NCI-H524 (cell line): Measurements from ENCODE around the gene CPA5.
A peak's percentile ranks its signal among the peaks of the same experiment; 100 is the strongest.
"Not testable (repeated sequence)": the region's sequence is repeated elsewhere in the genome, so short reads cannot be mapped to it uniquely, and the experiment has no call there.

Experiments used
- DNase-seq, 2 experiments: peaks; one replicate each; lab custom pipeline; 2025; lab: John Stamatoyannopoulos, UW

CPA5 gene

GRCh38 chr7:130358471-130358870 is 13.9 kb downstream of the CPA5 start:
- no peak for DNase-seq

DNA sequence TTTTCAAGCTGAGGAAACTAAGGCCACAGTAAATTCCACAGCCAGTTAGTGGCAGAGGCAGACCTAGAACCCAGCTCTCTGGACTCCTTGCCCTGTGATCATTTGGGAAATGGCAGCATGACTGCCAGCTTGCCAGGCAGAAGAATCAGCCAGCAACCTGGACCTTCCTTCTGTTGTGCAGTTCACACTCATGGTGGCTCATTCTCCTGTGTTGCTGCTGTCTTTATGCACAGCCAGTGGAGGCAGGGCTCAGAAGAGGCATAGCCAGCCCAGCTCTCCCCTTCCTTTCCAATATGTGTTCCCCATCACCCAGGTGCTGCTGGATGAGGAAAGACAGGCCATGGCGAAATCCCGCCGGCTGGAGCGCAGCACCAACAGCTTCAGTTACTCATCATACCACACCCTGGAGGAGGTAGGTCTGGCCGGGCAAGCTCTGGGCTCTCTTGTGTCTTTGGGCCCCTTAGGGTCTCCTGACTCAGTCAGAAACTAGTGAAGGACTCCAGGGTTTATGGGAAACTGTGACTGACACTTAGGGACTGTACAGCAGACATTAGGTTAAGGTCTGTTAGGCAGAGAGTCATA is 14.8 kb downstream of the CPA5 start:
- no peak for DNase-seq

- DNase-seq = no peak
These were observed 15.9 kb downstream of the CPA5 start for GRCh38 chr7:130360518-130360917.

- DNase-seq = no peak
These were observed 17.1 kb downstream of the CPA5 start for GRCh38 chr7:130361681-130362080.

DNA sequence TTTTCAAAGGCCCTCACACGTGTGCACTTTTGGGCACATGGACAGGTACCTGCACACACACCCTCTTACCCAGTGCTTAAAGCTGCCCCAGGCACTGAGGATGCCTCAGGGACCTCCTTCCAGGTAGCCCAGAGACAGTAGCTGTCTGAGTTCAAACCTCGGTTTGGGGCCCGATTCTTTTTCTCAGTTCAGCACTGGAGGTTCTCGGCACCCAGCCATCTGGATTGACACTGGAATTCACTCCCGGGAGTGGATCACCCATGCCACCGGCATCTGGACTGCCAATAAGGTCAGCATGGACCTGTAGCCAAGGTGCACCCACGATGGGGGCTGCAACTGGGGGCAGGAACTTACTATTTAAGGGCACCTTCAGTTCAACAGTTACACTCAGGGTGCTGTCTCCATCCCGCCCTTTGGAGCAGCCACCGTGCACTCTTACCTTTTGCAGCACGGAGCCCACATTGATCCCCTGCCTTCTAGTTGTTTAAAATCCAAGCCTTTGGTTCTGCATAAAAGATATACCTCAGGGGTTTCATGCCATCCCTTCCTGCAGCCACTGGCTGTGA is 17.7 kb downstream of the CPA5 start:
- no peak for DNase-seq

- no peak for DNase-seq
These were observed 18.6 kb downstream of the CPA5 start for GRCh38 chr7:130363026-130363847.

DNA sequence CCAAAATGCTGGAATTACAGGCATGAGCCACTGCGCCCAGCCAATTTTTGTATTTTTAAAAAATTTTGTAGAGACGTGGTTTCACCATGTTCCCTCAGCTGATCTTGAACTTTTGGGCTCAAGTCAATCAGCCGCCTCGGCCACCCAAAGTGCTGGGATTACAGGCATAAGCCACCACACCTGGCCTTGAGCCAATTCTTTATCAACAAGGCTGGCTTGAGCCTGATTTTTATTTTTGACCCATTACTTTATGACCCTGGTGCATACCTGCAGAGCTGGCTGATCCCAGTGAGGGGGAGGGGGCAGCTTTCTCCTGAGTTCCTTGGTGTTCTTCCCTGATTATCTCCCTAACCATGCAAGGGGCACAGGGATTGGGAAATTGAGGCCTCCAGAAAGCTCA is 19.8 kb downstream of the CPA5 start:
- DNase-seq = peak in 1 of 2 experiments; percentile 11

DNA sequence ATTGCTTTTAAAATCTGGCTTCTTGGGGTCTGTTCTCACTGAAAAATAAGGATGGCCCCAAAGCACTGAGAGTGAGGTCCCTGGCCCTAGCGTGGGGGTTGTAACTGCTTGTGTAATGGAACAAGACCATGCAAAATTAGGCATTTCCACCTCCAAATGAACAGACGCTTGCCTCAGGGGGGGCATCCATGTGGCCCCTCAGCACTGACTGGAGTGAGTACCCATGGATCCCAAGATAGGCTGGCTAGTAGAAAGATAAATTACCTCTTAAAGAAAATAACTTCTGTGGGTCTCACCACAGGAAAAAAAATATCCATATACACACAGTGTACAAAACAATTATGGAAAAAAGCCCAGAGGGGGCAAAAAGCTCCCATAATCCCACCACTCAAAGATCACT is 20.5 kb downstream of the CPA5 start:
- peak in 1 of 2 experiments; percentile 54 for DNase-seq

DNA sequence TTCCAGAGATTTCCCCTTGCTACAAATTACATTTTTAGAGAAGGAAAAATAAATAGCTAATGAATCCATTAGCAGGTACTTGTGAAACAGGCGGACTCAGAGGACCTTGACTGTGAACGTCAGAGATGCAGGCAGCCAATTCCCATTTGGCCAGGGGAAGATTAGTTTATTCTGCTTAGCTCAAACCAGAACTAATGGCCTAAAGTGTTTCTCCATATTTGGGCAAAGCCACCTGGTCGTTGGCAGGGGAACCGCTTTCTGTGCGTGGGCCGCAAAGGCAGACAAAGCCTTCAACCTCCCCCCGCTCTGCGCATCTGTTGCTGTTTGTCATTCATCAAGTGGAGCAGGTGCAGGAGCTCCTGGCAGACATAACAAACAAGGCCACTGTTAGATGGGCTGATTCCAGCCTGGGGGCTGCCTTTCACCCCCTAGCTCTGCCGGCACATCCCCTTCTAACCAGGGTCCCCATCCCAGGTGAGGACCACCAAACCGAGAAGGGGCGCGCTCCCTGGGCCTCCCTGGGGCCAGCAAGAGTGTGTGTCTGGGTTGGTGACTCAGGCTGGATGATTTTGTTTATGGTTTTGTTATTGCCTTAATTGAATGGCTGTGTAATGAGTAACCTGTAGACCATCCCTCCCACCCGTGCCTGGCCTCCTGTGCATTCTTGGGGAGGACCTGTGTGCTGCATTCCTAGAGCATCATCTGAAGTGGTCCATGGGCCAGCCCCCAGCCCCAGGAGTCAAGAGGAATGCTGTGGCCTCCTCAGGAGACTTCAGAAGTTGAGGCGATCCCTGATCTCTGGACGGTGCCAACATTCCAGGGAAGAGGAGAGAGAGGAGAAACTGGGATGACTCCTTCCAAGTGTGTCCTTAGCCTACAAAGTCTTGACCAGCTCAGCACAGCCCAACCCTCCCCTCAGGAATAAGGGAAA is 21.2 kb downstream of the CPA5 start:
- peak; percentile 99 for DNase-seq

DNA sequence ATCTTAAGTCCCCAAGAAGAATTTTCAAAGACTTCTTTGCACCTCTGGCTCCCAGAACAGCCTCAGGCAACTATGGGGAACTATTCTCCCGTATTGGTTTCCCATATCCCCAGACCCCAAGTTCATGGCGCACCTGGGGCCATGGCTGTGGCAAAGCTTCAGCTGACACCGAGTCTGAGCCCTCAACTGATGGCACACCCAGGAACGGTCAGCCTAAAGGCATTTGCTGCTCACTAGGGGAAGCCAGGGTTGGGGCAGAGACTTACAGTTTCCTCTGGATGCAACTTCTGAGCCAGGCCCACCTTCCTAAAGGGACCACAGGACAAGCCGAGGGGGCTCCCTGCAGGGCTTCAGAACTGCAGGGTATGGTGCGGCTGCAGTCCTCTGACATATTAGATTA is 21.9 kb downstream of the CPA5 start:
- DNase-seq = no peak

DNA sequence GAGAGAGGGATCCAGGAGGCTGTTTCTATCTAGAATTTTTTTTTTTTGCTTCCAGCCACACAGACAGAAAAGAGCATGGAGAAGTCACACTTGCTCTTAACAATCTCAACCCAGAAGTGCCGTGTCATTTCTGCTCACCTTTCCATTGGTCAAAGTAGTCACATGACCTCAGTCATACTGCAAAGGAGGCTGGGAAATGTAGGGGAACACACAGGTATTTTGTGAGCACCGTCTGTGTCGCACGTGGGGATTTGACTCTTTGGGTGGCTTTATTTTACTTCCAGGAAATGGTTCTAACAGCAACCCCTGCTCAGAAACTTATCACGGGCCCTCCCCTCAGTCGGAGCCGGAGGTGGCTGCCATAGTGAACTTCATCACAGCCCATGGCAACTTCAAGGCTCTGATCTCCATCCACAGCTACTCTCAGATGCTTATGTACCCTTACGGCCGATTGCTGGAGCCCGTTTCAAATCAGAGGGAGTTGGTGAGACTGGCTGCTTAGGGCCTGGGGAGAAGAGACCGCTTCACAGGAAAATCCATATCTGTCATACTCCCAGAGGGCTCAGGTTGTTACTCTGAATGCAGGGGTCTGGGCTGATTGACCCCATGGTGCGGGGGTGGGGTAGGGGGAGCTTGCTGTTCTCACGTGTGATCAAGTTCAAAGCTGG is 22.6 kb downstream of the CPA5 start:
- DNase-seq = no peak

DNA sequence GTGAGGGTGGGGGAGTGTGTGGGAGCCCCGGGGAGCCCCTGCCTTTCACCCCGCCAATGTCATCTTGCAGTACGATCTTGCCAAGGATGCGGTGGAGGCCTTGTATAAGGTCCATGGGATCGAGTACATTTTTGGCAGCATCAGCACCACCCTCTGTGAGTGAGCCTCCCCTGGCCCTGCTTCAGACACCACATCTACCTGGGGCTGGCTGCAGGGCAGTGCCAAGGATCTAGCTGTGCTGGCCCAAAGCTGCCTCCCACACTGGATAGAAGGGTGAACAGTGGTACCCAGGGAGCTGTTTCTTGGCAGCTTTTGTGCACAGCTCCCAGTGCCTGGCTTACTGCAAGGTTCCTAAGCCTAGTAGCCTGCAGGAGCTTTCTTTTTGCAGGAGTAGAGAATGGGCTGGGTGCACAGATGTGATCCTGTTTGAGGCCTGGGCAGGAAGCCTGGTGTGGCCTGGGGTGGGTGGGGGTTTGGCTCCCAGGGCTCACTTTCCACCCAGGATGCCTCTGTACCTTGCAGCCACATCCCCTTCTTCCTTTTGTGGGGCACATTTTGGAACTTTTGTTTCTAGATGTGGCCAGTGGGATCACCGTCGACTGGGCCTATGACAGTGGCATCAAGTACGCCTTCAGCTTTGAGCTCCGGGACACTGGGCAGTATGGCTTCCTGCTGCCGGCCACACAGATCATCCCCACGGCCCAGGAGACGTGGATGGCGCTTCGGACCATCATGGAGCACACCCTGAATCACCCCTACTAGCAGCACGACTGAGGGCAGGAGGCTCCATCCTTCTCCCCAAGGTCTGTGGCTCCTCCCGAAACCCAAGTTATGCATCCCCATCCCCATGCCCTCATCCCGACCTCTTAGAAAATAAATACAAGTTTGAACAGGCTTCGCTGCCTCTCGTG is 23.5 kb downstream of the CPA5 start:
- DNase-seq = no peak

- DNase-seq = no peak
These were observed 24.6 kb downstream of the CPA5 start for GRCh38 chr7:130369110-130369711.

GRCh38 chr7:130369831-130370550 is 25.4 kb downstream of the CPA5 start:
- DNase-seq = no peak

DNA sequence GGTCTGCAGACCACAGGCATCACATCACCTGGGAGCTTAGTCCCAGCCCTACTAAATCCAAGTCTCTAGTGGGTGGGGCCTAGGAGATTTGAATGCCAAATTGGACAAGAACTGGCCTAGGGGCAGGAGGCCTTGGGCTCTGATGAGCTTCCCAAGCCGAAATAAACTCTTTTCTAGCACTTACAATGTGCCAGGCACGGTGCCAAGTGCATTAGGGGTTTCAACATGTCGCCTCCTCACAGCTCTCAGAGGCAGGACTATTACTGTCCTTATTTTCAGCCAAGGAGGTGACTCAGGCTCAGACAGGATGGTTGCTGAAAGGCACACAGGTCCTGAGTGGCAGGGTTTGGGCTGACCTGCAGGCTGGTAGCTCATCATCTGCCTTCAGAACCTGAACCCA is 26.4 kb downstream of the CPA5 start:
- no peak for DNase-seq

GRCh38 chr7:130372402-130373165 is 28.0 kb downstream of the CPA5 start:
- DNase-seq = no peak

DNA sequence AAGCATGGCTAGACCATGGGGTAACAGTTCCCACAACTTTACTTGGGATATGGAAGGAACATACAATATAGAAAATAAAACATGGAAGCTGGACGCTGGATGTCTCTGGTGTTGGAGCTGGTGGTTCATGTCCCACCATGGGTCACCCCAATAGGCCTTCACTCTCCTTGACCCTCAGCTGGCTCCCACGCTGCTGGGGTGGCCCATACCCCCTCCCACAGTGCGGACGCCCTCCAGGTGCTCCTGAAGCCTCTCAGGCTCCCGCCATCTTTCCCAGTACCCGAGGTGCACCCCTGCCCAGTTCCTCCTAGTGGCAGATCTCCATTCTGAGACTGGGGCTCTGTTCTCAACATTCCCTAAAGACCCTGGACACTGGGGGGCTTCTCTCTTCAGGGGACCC is 29.9 kb downstream of the CPA5 start:
- no peak for DNase-seq

- not testable (repeated sequence) for DNase-seq
These were observed 31.8 kb downstream of the CPA5 start for GRCh38 chr7:130376461-130376860.

DNA sequence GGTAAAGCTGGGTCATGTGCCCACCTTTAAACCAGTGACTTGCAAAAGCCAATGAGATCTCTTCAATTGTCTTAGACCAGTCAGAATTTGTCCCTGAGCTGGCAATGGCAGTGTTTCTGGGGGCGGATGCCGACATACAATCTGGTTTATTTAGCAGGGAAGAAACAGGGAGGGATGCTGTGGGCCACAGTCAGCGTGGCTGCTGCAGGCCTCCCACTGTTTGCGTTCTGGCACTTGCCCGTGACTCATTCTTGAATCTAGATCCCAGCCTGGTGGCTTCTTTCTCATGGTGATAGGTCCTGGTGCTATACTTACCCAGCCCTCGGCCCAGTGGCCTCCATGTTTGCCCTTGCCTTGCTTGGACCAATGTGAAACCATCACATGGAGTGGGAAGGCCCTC is 32.6 kb downstream of the CPA5 start:
- no peak for DNase-seq
